ENCODE results near the gene NR0B2.
"Not testable (repeated sequence)": the region's sequence is repeated elsewhere in the genome, so short reads cannot be mapped to it uniquely, and the experiment has no call there.

NR0B2 gene, protein sequence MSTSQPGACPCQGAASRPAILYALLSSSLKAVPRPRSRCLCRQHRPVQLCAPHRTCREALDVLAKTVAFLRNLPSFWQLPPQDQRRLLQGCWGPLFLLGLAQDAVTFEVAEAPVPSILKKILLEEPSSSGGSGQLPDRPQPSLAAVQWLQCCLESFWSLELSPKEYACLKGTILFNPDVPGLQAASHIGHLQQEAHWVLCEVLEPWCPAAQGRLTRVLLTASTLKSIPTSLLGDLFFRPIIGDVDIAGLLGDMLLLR

DNA sequence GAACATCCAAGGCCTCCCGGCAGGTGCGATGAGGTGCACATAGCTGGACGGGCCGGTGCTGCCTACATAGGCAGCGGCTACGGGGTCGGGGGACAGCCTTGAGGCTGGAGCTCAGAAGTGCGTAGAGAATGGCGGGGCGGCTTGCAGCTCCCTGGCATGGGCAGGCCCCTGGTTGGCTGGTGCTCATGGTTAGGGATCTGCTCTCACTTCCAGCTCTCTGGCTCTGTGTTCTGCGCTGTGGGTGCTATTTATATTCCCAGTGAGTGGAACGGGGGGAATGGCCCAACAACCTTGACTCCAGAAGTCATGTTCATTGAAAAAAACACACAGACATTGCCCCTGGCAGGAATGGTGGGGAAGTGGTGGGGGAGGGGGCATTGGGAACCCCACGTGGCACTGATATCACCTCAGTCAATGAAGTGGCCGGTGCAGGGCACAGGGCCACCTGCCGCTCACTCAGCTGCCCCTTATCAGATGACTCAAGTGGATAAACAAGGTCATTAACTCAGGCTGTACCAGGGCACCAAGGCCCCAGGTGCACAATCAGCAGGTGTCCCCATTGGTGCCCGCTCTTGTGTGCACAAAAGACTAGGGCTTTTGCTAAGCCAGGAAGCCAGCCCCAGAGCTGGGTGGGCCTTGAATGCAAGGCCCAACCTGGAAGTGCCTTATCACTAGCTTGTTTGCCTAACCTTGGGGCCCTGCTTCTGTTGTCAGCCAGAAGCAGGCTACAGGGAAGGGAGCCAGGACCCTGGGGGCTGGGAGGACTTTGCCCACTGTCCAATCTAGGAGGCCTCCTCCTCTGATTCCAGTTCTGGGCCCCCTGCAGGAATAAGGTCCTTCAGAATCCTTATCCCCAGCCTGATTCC lies at the start of gene NR0B2:
Gene NR0B2, minus strand, starts transcription at position 222 of the 866 bp plus-strand sequence. Its CDS starts 35 bp downstream, at position 187.
- no peak for DNase-seq

DNA sequence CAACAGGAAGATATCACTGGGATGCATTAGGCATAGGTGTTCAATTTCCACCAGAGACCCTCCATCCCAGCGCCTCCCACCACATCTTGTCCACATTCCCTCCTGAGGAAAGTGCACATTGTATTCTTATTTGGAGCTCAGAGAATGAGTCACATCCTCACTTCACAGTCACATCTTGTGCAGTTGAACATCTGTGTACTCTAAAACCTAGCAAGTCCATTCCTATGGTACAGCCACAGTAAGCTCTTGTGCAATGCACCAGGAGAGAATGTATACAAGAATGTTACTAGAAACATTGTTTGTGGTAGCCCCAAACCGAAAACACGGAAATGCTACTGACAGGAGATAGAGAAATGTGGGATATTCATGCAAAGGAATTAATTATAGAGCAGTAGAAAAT lies 48.1 kb upstream of the NR0B2 start:
- no peak for DNase-seq

DNA sequence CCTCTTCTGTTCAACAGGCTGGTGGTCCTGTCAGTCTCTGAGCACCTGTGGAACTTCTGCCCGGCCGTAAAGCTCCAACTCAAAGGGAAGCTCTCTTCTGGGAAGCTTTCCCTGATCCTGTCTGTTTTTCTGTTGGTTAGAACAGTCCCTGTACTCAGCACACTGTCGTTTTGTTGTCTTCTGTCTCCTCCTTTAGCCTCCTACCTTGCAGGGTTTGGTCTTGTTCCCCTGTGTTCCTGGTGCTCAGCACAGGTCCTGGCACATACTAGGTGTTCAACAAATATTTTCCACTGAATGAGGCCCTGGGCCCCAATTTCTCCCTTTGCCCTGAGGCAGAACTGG lies 46.8 kb upstream of the NR0B2 start:
- no peak for DNase-seq

DNA sequence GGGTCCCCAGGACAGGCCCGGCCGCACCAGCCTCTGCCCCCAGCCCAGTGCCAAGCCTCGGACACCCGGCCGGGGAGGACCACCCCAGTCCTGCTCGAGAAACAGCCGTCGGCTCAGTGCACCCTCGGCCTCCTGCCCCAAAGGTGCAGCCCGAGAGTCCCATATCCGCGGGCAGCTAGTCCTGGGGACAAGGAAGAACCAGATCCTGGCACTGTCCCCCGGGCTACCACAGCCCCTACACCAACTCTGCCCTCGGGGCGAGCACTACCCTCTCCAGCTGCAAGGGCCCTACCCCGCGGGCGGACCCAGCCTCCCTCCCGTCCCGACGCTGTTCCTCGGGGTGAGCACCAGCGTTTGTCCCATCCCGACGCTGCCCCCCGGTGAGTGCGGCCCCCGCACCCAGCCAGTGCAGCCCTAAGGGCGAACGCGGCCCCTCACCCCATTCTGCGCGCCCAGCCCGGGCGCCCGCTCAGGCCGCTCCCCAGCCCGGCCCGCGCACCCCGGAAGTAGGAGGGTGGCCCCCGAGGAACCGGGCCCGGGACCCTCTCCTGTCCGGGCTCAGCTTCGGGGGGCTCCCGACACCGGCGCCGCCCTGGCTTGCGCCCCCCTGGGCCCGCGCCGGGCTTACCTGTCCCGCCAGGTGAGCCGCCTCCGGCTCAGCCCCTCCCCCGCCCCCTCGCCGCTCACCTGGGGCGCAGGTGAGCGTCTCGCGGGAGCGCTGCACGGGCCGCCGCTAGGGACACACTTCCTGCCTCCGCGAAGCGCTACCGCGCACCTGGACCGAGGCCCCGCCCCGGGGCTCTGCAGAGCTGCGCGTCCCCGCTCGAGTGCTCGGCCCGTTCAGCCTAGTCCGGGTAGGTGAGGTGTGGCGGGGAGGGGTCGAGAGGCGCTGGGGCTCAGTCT lies 46.2 kb upstream of the NR0B2 start, which contains the start of gene KDF1:
Gene KDF1, minus strand, starts transcription at position 747 of the 903 bp plus-strand sequence. CDS start 8,088 bp downstream, outside the sequence.
- DNase-seq: peak; percentile 70

DNA sequence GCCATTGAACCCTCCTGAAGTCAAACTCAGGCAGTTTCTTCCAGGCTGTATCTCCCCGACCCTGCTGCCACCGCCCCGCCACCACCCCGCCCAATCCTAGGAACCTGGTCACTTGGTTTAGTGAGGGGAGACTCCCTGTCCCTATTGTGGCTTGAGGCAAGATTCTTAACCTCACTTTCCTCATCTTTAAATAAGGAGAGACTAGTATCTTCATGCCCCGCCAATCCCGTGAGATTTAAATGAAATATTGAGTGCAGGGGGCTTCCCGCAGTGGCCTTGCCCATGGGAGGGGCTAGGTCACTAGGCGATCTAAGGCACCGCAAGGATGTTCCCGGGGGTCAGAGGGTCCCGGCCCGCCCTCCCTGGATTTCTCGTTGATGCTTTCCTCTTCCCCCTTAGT lies 45.5 kb upstream of the NR0B2 start:
- DNase-seq: no peak

DNA sequence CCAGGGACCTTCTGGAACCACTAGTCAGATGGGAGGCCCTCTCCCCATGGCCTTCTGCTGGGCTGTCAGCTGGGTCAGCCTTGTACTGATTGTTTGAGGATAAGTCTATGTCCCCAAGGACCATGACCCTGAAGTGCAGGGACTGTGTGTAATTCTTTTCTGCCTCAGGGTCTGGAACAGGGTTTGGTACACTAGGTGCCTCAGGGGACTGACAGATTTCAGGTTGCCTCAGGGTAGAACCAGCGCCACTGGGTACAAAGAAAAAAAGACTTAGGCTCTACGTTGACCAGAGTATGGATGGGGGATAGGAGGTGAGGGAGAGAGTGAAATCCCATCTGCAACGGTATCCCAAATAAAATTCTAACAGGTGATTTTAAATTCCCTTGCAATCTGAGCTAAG lies 43.5 kb upstream of the NR0B2 start:
- DNase-seq: no peak

DNA sequence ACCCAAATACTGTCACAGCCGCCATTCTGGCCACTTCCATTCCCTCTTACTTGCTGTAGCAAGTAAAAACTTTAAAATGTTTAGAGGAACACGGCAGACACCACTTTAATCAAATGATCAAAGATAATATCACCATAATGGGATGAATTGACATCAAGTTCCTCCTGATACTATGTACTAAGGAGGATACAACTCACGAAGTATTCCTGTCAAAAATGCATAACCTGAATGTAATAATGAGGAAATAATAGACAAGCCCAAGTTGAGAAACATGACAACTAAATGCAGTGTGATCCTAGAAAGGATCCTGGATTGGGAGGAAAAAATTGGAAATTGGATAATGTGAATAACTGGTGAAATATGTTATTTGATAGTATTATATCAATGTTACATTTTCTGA lies 42.5 kb upstream of the NR0B2 start:
- no peak for DNase-seq

DNA sequence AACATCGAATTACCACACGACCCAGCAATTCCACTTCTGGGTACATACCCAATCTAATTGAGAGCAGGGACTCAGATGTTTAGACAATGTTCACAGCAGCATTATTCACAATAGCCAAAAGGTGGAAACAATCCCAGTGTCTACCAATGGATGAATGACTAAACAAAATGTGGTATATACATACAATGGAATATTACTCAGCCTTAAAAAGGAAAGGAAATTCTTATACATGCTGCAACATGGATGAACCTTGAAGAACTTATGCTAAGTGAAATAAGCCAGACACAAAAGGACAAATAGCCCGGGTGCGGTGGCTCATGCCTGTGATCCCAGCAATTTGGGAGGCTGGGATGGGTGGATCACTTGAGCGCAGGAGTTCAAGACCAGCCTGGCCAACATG lies 39.6 kb upstream of the NR0B2 start:
- no peak for DNase-seq

DNA sequence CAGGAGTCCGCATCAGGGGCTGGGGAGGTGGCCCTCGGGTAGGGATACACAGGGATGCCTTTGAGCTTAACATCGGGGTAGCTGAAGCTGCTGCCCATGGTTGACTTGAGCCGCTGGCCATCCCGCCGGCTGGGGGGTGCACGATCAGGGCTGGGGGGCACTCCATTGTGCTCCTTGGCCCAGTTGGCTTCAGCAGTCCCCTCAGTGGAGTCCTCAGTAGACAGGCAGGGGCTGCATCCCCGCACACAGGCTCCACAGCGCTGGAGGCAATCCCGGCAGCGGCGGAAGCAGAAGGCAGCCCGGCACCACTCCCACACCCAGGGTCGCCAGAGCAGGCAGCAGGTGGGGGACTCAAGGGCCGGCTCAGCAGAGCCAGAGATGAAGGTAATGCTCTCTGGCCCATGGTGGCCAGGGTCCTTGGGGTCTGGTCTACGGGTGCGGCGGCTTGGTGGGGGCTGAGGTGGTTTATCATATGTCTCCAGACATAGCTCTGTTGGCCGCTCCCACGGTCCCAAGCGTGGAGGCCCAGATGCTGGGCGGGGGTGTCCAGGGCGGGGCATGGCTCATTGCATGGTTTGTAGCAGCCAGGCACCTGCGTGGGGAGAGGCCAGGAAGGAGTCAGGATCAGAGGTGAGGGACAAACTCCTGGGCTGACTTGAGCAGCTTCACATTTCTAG lies 38.2 kb upstream of the NR0B2 start:
- DNase-seq: no peak

DNA sequence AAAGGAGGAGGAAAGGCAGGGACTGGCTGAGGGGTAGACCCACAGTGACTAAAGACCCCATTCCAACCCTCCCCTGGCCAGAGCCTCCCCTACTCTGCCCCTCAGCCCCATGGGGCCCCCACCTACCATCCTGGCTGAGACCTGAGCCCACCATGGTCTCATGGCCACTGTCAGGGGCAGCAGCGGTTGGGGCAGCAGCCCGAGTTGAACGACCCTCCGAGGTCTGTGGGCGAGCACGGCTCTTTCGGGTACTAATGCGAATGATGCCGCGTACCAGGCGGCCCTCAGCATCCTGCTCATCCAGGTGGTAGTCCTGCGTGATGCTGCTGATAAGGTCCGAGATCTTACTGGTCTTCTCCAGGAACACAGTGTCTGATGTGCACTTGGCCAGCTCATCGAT lies 37.4 kb upstream of the NR0B2 start:
- no peak for DNase-seq

DNA sequence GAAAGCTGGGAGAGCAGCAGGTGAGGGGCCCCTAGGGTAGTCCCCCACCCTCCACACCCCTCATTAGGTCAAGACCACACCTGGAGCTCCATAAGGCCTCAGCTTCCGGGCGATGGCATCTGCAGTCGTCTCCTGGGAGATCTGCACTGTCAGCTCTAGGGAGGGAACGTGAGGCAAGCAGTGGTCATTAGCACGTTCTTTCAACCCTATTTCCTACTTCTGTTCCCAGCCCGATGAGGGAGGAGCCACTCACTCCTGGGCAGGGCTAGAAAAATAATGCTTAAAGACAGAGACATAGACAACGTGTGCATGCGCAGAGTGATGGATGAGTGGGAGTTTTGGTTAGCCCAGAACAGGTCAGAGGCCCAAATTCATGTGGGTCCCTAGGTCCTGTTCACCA lies 36.8 kb upstream of the NR0B2 start:
- no peak for DNase-seq

DNA sequence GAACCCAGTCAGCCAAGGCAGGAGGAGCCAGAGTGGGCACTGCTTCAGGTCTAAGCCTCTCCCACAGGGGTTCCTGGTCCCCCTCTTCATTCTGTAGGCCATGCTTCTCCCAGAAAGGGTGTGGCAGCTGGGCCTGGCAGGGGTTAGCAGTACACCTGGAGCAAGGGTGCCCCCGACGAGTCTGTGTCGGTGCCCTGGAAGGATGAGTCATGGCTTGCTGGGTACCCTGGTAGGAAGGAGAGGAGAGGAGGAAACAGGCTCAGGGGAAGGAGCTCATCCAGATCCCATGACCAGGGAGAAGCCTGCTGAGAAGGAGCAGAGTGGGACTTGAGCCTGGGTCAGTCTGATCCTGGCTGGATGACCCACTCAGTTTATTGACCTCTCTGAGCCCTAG lies 36.1 kb upstream of the NR0B2 start:
- no peak for DNase-seq

DNA sequence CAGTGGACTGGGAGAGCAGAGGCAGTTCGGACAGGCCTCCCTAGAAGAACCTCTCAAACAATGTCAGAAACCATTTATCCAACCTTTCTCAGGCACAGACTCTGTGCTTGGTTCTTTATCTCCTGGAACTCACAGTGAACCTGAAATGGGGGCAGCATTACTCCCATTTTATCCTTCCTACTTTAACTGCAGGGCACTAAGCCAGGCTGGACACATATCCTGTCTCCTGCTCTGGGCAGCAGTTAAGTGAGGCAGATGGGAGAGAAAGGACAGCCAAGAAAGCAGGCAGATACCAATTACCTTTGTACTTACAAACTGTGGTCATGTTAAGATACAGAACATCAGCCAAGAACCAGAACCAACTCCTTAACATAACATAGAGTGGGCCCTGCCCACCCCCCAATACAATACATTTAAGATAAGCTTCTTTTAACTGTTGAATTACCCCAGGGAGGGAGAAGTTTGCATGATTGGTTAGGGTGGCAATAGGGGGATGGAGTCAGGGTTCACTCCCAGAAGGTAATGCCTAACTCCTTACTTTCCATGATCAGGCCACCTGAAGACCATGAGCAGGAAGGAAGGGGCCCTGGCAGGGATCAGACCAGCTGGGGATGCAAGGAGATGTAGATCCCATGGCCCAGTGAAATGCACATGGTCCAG lies 35.6 kb upstream of the NR0B2 start:
- DNase-seq: no peak

DNA sequence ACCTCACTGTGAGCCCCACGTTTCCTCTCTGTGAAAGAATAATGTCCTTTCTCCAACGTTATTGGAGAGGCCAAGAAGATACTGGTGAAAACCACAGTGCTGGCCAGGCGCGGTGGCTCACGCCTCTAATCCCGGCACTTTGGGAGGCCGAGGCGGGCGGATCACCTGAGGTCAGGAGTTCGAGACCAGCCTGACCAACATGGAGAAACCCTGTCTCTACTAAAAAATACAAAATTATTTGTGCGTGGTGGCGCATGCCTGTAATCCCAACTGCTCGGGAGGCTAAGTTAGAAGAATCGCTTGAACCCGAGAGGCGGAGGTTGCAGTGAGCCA lies 34.9 kb upstream of the NR0B2 start:
- DNase-seq: not testable (repeated sequence)

DNA sequence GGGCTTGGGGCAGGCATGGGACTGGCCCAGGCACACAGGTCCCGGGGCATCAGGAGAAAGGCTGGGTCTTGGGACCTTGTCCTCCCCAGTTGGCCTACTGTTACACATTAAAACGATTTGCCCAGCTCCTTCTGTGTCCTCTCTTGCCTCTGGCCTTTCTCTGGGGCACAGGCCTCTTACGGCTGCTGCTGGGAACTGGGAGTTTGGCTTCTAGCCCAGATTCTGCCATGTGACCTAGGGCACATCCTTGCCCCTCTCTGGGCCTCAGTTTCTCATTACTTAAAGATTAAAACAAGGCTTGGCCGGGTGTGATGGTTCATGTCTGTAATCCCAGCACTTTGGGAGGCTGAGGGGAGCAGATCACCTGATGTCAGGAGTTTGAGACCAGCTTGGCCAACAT lies 32.5 kb upstream of the NR0B2 start:
- no peak for DNase-seq

DNA sequence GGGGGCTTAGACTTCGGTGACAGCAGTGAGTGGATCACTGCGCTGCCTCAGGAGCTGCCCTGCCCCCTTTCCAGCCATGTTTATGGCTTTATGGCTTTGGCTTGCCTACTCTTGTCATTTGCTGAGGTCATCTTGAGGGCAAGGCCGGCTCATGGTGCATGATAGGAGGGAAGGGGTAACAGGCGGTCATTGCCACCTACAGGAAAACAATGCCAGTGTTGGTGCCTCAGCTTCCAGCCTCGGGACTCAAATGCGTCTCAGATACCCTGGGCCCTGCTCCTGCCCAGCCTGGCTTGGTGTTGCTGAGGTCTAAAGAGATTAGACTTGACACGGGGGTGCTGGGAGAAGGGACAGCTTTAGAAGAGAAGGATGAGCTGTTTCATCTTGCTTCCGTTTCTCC lies 32.0 kb upstream of the NR0B2 start:
- DNase-seq: no peak

DNA sequence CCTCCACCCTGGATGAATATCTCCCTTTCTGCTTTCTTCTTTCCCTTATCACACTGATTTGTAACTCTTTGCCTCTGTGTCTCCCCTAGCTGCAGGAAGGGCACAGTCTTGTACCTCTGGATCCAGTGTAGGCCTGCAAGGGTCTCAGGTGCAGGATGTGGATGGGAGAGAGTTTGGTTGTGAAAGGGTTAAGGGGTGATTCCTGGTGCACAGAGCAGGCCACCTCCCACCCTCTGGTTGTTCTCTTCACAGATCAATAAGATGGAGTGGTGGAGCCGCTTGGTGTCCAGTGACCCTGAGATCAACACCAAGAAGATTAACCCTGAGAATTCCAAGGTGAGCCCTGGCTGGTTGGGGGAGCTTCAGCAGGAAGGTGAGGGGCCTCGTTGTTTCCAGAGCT lies 31.4 kb upstream of the NR0B2 start:
- DNase-seq: no peak

DNA sequence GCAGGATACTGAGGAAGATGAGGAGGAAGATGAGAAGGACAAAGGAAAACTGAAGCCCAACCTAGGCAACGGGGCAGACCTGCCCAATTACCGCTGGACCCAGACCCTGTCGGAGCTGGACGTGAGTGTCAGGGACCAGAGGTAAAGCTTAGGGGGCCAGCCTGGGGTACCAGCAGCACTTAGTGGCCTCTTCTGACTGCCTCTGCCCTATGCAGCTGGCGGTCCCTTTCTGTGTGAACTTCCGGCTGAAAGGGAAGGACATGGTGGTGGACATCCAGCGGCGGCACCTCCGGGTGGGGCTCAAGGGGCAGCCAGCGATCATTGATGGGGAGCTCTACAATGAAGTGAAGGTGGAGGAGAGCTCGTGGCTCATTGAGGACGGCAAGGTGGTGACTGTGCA lies 28.9 kb upstream of the NR0B2 start:
- no peak for DNase-seq

DNA sequence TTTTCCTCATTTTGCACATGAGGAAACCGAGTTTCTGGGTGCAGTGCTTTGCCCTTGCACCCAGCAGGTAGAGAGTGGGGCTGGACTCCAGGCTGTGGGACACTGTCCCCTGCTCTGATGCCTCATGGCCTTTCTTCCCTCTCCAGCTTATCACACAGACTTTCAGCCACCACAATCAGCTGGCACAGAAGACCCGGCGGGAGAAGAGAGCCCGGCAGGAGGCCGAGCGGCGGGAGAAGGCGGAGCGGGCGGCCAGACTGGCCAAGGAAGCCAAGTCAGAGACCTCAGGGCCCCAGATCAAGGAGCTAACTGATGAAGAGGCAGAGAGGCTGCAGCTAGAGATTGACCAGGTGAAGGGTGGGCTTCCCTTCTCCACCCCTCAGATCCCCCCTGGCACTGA lies 27.5 kb upstream of the NR0B2 start:
- no peak for DNase-seq

DNA sequence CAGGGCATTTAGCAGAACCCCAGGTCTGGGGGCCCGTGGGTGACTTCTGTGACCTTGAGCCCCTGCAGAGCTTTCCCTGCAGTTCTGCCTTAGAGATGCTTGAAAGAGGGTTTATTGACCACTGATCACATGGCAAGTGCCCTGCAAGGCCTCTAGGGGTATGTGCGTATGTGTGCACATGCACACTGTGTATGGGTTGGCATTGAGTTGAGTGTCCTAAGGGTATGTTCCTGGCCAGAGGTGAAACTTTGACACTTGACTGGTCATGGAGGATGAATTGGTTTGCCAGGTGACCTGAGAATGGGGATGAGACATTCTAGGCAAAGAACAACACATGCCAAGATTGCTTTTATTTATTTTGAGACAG lies 24.9 kb upstream of the NR0B2 start:
- no peak for DNase-seq

DNA sequence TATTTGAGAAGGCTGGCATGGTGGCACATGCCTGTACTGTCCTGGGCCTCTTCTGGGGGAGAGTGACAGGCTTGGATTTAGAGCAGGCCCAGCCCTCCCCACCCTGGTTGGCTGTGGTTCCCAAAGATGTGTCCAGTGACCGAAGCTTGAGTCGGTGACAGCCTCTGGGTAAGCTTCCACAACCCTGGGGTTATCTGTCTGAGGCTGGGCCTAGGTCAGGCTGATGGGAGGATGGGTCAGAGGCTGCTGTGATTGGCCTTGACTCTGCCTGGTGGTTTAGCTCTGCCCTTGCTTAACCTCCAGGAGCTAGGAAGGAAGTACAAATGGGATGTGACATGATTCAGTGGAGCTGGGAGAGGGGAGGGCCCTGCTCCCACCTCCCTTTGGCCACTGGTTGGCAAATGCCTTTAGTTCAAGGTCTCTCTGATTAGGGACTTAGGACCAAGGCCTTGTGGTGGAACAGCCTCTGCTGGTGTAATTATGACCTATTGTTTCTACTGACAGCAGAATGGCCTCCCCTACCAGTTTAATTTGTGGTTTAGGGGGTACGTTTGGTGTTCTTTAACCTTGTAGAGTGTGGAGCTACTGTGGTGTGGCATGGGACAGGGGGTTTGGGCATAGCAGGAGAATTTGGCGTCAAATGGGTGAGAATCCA lies 24.4 kb upstream of the NR0B2 start:
- no peak for DNase-seq

DNA sequence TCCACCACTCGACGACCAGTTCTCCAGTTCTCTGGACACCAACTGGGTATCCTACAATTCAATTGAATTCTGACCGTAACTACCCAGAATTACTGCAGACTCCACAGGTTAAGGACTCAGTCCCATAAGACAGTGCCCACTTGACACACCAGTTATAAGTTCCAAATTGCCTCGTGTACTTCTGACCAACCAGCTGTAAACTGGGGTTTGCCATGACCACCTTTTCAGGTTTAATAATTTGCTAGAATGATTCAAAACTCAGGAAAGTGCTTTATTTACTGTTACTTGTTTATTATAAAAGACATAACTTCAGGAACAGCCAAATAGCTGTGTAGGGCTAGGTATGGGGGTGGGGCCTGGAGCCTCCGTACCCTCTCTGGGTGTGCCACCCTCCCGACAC lies 23.0 kb upstream of the NR0B2 start:
- no peak for DNase-seq
